Mucosa of descending colon (tissue), 3 donors: ENCODE measurements around the gene NTM. TPM values are rescaled to one million over a fixed set of nuclear protein-coding genes. Genes with fewer than 3 reads are reported as not detected.
"Not testable (repeated sequence)": the region's sequence is repeated elsewhere in the genome, so short reads cannot be mapped to it uniquely, and the experiment has no call there.

Source experiments
- ATAC-seq: fragments of 200-7000 bp; cut with Tn5 transposase; one replicate; pipeline ENCODE4 v1.9.1; 2020; ENCODE audit warnings: mild to moderate bottlenecking, moderate library complexity
- DNase-seq, 3 donors: peaks; one replicate each; pipeline ENCODE4 v3.0.0-alpha.2; 2020
- H3K36me3 ChIP-seq: fragments of 200-600 bp; one replicate; pipeline ENCODE4 v1.8.0; 2021; ENCODE audit warnings: low read depth, mild to moderate bottlenecking
- H3K4me1 ChIP-seq: fragments of 200-600 bp; one replicate; pipeline ENCODE4 v1.8.0; 2021; ENCODE audit warnings: low read depth, mild to moderate bottlenecking
- H3K4me3 ChIP-seq: fragments of 200-600 bp; one replicate; pipeline ENCODE4 v1.8.0; 2021; ENCODE audit warnings: mild to moderate bottlenecking
- H3K9me3 ChIP-seq: fragments of 200-600 bp; one replicate; pipeline ENCODE4 v1.8.0; 2021; ENCODE audit warnings: mild to moderate bottlenecking
- CTCF ChIP-seq: fragments of 200-600 bp; IDR thresholded peaks from one replicate; pipeline ENCODE4 v1.8.0; 2022; ENCODE audit warnings: antibody characterized with exemption, mild to moderate bottlenecking
- intact Hi-C, 2 donors: fragments of 100-400 bp; cut with DNase I in 1 of 2; cut with micrococcal nuclease in 1 of 2; formaldehyde crosslinking; loops; one replicate each; pipeline versions ENCODE4 v1.11.0 to v1.11.1; 2022; cut with DNase I, micrococcal nuclease
- total RNA-seq, 3 donors: library from RNA; stranded (reverse); fragmentation: NEBNext Ultra II Directional in 2 of 3; extraction: Animal tissue kit (Norgen Biotek cat#: 25700) in 2 of 3; gene quantifications; one replicate each; pipeline versions ENCODE4 v1.2.1 to v1.2.4, GENCODE V29; 2021 to 2023
- donor health status: DM: no; HTN: no; CAD: no; lungs with moderate emphysema.
- donor health status: DM: no; HTN: no; CAD: no.
- donor health status: DM: no; HTN: yes; CAD: no.

The NTM gene
- total RNA-seq, 3 donors from 2014 or later: 0.64 to 7.7 (median 1.2) TPM

GRCh38 chr11:132068556-132068955, 698.1 kb downstream of the NTM start:
- intact Hi-C loops: no loop called here
- DNase-seq: no peak
- ATAC-seq: no peak
- Histone ChIP-seq H3K4me3 (no peak overlapping the region), H3K4me1 (no peaks in the 10 kb centered on the region), H3K9me3 (peaks cover 13% of the 10 kb centered on the region), H3K36me3 (no peaks in the 10 kb centered on the region)
- no peak for TF ChIP-seq CTCF

GRCh38 chr11:132069593-132069992, 699.2 kb downstream of the NTM start:
- not testable (repeated sequence) for DNase-seq, ATAC-seq

GRCh38 chr11:132070907-132071306, 700.5 kb downstream of the NTM start:
- ATAC-seq, DNase-seq, H3K4me3 ChIP-seq, intact Hi-C loops, H3K36me3 ChIP-seq, H3K4me1 ChIP-seq: not testable (repeated sequence)
- H3K9me3 ChIP-seq: peaks cover 13% of the 10 kb centered on the region

More at GRCh38 chr11:132069593-132069992, 699.2 kb downstream of the NTM start:
- peaks cover 13% of the 10 kb centered on the region for H3K9me3 ChIP-seq
- intact Hi-C loops, H3K4me1 ChIP-seq, H3K36me3 ChIP-seq, H3K4me3 ChIP-seq: not testable (repeated sequence)

GRCh38 chr11:132072044-132072857, 701.8 kb downstream of the NTM start:
- no peak for TF ChIP-seq CTCF
- Histone ChIP-seq H3K36me3 (no peaks in the 10 kb centered on the region), H3K4me1 (no peaks in the 10 kb centered on the region), H3K9me3 (peaks cover 11% of the 10 kb centered on the region), H3K4me3 (no peak overlapping the region)
- ATAC-seq (no peak), DNase-seq (no peak)
- intact Hi-C loops: no loop called here

- no peaks in the 10 kb centered on the region for H3K4me1 ChIP-seq
- no peaks in the 10 kb centered on the region for H3K36me3 ChIP-seq
- DNase-seq (no peak), ATAC-seq (no peak)
- no peak for TF ChIP-seq CTCF
- peaks cover 7% of the 10 kb centered on the region for H3K9me3 ChIP-seq
- intact Hi-C loops: no loop called here
- no peak overlapping the region for H3K4me3 ChIP-seq
Observed at GRCh38 chr11:132072858-132073211, 702.4 kb downstream of the NTM start.

GRCh38 chr11:132073787-132074186, 703.4 kb downstream of the NTM start:
- H3K4me3 ChIP-seq: no peak overlapping the region
- H3K4me1 ChIP-seq: no peaks in the 10 kb centered on the region
- H3K36me3 ChIP-seq: no peaks in the 10 kb centered on the region
- intact Hi-C loops: no loop called here
- ATAC-seq: no peak
- H3K9me3 ChIP-seq: peaks cover 3% of the 10 kb centered on the region
- no peak for DNase-seq
- no peak for TF ChIP-seq CTCF
